GM20000 (cell line): Measurements from ENCODE around the gene PRKAR1B.

Experiments used
- DNase-seq: peaks from one replicate; pipeline ENCODE4 v3.0.0; 2012; ENCODE audit warnings: low spot score
- CTCF ChIP-seq: IDR thresholded peaks from 2 replicates; pipeline ENCODE4 v1.5.1; 2012; ENCODE audit warnings: mild to moderate bottlenecking, control low read depth; ENCODE audit errors: extremely low read depth, missing control alignments

Gene PRKAR1B

GRCh38 chr7:585873-586272, 141.2 kb downstream of the PRKAR1B start:
- no peak for DNase-seq
- no peak for TF ChIP-seq CTCF

GRCh38 chr7:585229-585711, 141.8 kb downstream of the PRKAR1B start:
- DNase-seq = no peak
- no peak for TF ChIP-seq CTCF

GRCh38 chr7:584820-585219, 142.3 kb downstream of the PRKAR1B start:
- no peak for DNase-seq
- no peak for TF ChIP-seq CTCF

GRCh38 chr7:584122-584465, 143.0 kb downstream of the PRKAR1B start:
- TF ChIP-seq CTCF = no peak
- no peak for DNase-seq

- no peak for TF ChIP-seq CTCF
- no peak for DNase-seq
Measured at GRCh38 chr7:583410-584121, 143.5 kb downstream of the PRKAR1B start.

GRCh38 chr7:582931-583330, 144.2 kb downstream of the PRKAR1B start:
- no peak for DNase-seq
- no peak for TF ChIP-seq CTCF

- TF ChIP-seq CTCF = no peak
- DNase-seq = no peak
Measured at GRCh38 chr7:582081-582835, 144.8 kb downstream of the PRKAR1B start.
